Heart left ventricle (tissue), 16 donors: ENCODE results near the gene EPS8L1. TPM values are rescaled to one million over a fixed set of nuclear protein-coding genes. Genes with fewer than 3 reads are reported as not detected.
"Not testable (repeated sequence)": the region's sequence is repeated elsewhere in the genome, so short reads cannot be mapped to it uniquely, and the experiment has no call there.

ENCODE experiments used
- ATAC-seq, 4 donors: fragments of 200-7000 bp; cut with Tn5 transposase; one replicate each; pipeline ENCODE4 v1.9.1; 2020 to 2022; ENCODE audit warnings: moderate library complexity in 4 of 4, mild to moderate bottlenecking in 3 of 4, moderate number of reproducible peaks in 1 of 4
- DNase-seq, 5 donors: peaks; one replicate each; pipeline ENCODE4 v3.0.0-alpha.2; 2020
- H3K27ac ChIP-seq, 12 donors: fragments of 200-600 bp; sonication (generic) in 4 of 12; one replicate each; pipeline versions ENCODE4 v1.5.0 to v1.8.0; 2016 to 2022; ENCODE audit warnings: mild to moderate bottlenecking in 2 of 12
- H3K27me3 ChIP-seq, 9 donors: fragments of 200-600 bp; sonication (generic) in 2 of 9; one replicate each; pipeline versions ENCODE4 v1.5.1 to v1.8.0; 2016 to 2022; ENCODE audit warnings: mild to moderate bottlenecking in 3 of 9
- H3K36me3 ChIP-seq, 9 donors: fragments of 200-600 bp; sonication (generic) in 2 of 9; one replicate each; pipeline versions ENCODE4 v1.5.0 to v1.8.0; 2018 to 2022; ENCODE audit warnings: mild to moderate bottlenecking in 2 of 9
- H3K4me1 ChIP-seq, 12 donors: fragments of 200-600 bp; sonication (generic) in 4 of 12; one replicate each; pipeline versions ENCODE4 v1.5.0 to v1.8.0; 2016 to 2022; ENCODE audit warnings: mild to moderate bottlenecking in 3 of 12
- H3K4me3 ChIP-seq, 12 donors: fragments of 200-600 bp; sonication (generic) in 4 of 12; one replicate each; pipeline versions ENCODE4 v1.5.0 to v1.8.0; 2017 to 2022; ENCODE audit warnings: mild to moderate bottlenecking in 9 of 12, moderate library complexity in 4 of 12
- H3K9me3 ChIP-seq, 12 donors: fragments of 200-600 bp; sonication (generic) in 4 of 12; one replicate each; pipeline versions ENCODE4 v1.5.0 to v1.8.0; 2016 to 2022; ENCODE audit warnings: mild to moderate bottlenecking in 1 of 12
- CTCF ChIP-seq, 12 donors: fragments of 200-600 bp; sonication (generic) in 4 of 12; IDR thresholded peaks; one replicate each; pipeline versions ENCODE4 v1.5.0 to v1.8.0; 2018 to 2022; ENCODE audit warnings: antibody characterized with exemption in 12 of 12, mild to moderate bottlenecking in 5 of 12
- POLR2A ChIP-seq, 2 donors: fragments of 450-650 bp; IDR thresholded peaks; one replicate each; pipeline ENCODE4 v1.6.1; 2017; ENCODE audit warnings: antibody characterized with exemption in 2 of 2, mild to moderate bottlenecking in 2 of 2, moderate library complexity in 2 of 2
- WGBS, 4 donors: extraction: QIAGEN DNeasy Blood & Tissue Kit in 2 of 4; methylation state at CpG; one replicate each; pipeline versions ENCODE4 v1.1.5 to v1.1.7; 2013 to 2018; 5-methylcytosine and 5-hydroxymethylcytosine counted together
- intact Hi-C, 10 donors: fragments of 100-400 bp; cut with DNase I; formaldehyde crosslinking; loops; one replicate each; pipeline versions ENCODE4 v1.11.1 to v1.14.2; 2022
- polyA plus RNA-seq, 2 donors: library from polyadenylated mRNA; stranded (reverse); fragments of 200-250 nt; gene quantifications; one replicate each; pipeline ENCODE4 v1.2.3, GENCODE V29; 2013
- total RNA-seq, 9 donors: library from RNA; depleted of rRNA in 2 of 9; stranded (reverse); fragments of >200 nt in 2 of 9; fragmentation: NEBNext Ultra II Directional in 3 of 9; extraction: Animal tissue kit (Norgen Biotek cat#: 25700) in 3 of 9; gene quantifications; one replicate each; pipeline versions ENCODE4 v1.1.0 to v1.2.4, GENCODE V29; 2016 to 2023
- donor health status: ischemic (EF 13 %, LVEDD 7.1; RV severe dilation, severe dysfunction).
- donor health status: healthy with polysubstance abuse.
- donor health status: DM: no; HTN: yes; CAD: no.
- donor health status: DM: no; HTN: no; CAD: no.
- donor health status: ischemic (EF 25% LVEDD 6.9; RV normal size, moderate dysfunction).
- donor health status: ischemic (EF 25% LVEDD 5.7; RV mildly dilated, moderate dysfunction).
- donor health status: healthy.
- donor health status: DM: yes; HTN: yes; CAD: no.
- donor health status: ischemic (EF 35%, LVEDD 5.7; RV mildly dilated, moderate dysfunction).
- donor health status: nonischemic (EF 11% LVEDD 7.7; RV severe dilation, severe dysfunction).
- donor health status: DM: yes; HTN: yes; CAD: no.
- donor health status: PGD.
- donor health status: ischemic (EF 29% LVEDD 5.4; RV normal size, mild dysfunction).
- donor health status: nonischemic (EF 23%, LVEDD 6.1; RV moderate dilation, normal function).

EPS8L1 gene
- total and polyA plus RNA-seq, 11 donors: 0.44 to 25.5 (median 2.0) TPM

GRCh38 chr19:55101261-55101660 is 25.6 kb downstream of the EPS8L1 start:
- 81 to 94% (median 87%) methylated on average over 10 of the region's 10 CpGs for WGBS, 4 donors
- intact Hi-C loops: no loop called here
- no peak overlapping the region for H3K4me3 ChIP-seq
- H3K27ac ChIP-seq: no peak overlapping the region
- H3K36me3 ChIP-seq: peaks cover 2 to 79% (median 57%) of the 10 kb centered on the region in 9 donors
- no peaks in the 10 kb centered on the region for H3K27me3 ChIP-seq
- ATAC-seq (no peak), DNase-seq (no peak)
- H3K4me1 ChIP-seq: peaks cover 0 to 29% (median 20%) of the 10 kb centered on the region in 12 donors
- TF ChIP-seq POLR2A (IDR thresholded peaks at IDR 0.05): no peak
- no peak for TF ChIP-seq CTCF (IDR thresholded peaks at IDR 0.05)
- peaks cover 0 to 9% (median 0%) of the 10 kb centered on the region in 12 donors for H3K9me3 ChIP-seq

GRCh38 chr19:55103190-55103589 is 27.5 kb downstream of the EPS8L1 start:
- no peaks in the 10 kb centered on the region for H3K27me3 ChIP-seq
- no peak overlapping the region for H3K4me3 ChIP-seq
- no peak overlapping the region for H3K27ac ChIP-seq
- DNase-seq (no peak), ATAC-seq (no peak)
- peaks cover 2 to 83% (median 60%) of the 10 kb centered on the region in 9 donors for H3K36me3 ChIP-seq
- H3K4me1 ChIP-seq: peaks cover 0 to 29% (median 19%) of the 10 kb centered on the region in 12 donors
- peaks cover 0 to 9% (median 0%) of the 10 kb centered on the region in 12 donors for H3K9me3 ChIP-seq
- intact Hi-C loops: no loop called here
- WGBS, 4 donors: 85 to 95% (median 93%) methylated on average over 9 of the region's 9 CpGs
- no peak for TF ChIP-seq CTCF (IDR thresholded peaks at IDR 0.05)
- TF ChIP-seq POLR2A (IDR thresholded peaks at IDR 0.05): no peak

GRCh38 chr19:55105237-55105636 is 29.6 kb downstream of the EPS8L1 start:
- Histone ChIP-seq H3K36me3 (peaks cover 0 to 87% (median 59%) of the 10 kb centered on the region in 9 donors), H3K27ac (no peak overlapping the region), H3K9me3 (peaks cover 0 to 9% (median 0%) of the 10 kb centered on the region in 12 donors), H3K4me1 (peaks cover 0 to 18% (median 3%) of the 10 kb centered on the region in 12 donors), H3K27me3 (no peaks in the 10 kb centered on the region), H3K4me3 (no peak overlapping the region)
- DNase-seq (no peak), ATAC-seq (no peak)
- intact Hi-C loops: no loop called here
- no peak for TF ChIP-seq POLR2A (IDR thresholded peaks at IDR 0.05)
- TF ChIP-seq CTCF (IDR thresholded peaks at IDR 0.05): no peak
- WGBS, 4 donors: 84 to 94% (median 87%) methylated on average over 2 of the region's 2 CpGs

GRCh38 chr19:55106591-55106990 is 30.9 kb downstream of the EPS8L1 start:
- peak in 1 of 4 donors; percentile 7 for ATAC-seq
- Histone ChIP-seq H3K36me3 (peaks cover 0 to 81% (median 54%) of the 10 kb centered on the region in 9 donors), H3K27me3 (no peaks in the 10 kb centered on the region), H3K9me3 (peaks cover 0 to 9% (median 0%) of the 10 kb centered on the region in 12 donors), H3K4me3 (no peak overlapping the region), H3K27ac (no peak overlapping the region), H3K4me1 (peaks cover 0 to 16% (median 3%) of the 10 kb centered on the region in 12 donors)
- WGBS, 4 donors: 89 to 98% (median 93%) methylated on average over 6 of the region's 6 CpGs
- intact Hi-C loops: no loop called here
- TF ChIP-seq POLR2A (IDR thresholded peaks at IDR 0.05): no peak
- TF ChIP-seq CTCF (IDR thresholded peaks at IDR 0.05): no peak
- no peak for DNase-seq

- H3K9me3 ChIP-seq, ATAC-seq, intact Hi-C loops, H3K27ac ChIP-seq, H3K27me3 ChIP-seq, H3K4me3 ChIP-seq, DNase-seq: not testable (repeated sequence)
- peaks cover 0 to 23% (median 10%) of the 10 kb centered on the region in 12 donors for H3K4me1 ChIP-seq
- 93 to 100% (median 97%) methylated on average over 3 of the region's 3 CpGs for WGBS, 4 donors
- peaks cover 0 to 79% (median 54%) of the 10 kb centered on the region in 9 donors for H3K36me3 ChIP-seq
Observed at GRCh38 chr19:55107252-55107651, 31.6 kb downstream of the EPS8L1 start.
